GM12878 (cell line): Measurements from ENCODE around the gene KRTAP4-6. TPM values are rescaled to one million over a fixed set of nuclear protein-coding genes. Genes with fewer than 3 reads are reported as not detected.
"Not testable (repeated sequence)": the region's sequence is repeated elsewhere in the genome, so short reads cannot be mapped to it uniquely, and the experiment has no call there.

Experiments
- ATAC-seq: fragments of 200-7000 bp; cut with Tn5 transposase; 3 replicates; pipeline ENCODE4 v1.9.1; 2020; ENCODE audit warnings: mild to moderate bottlenecking, moderate library complexity
- BruUV-seq: library from RNA; stranded (reverse); fragments of 400-500 nt; replicated peaks from 2 replicates; lab custom pipeline; 2021; lab: Mats Ljungman, UMichigan
- CTCF ChIA-PET: fragments of 300-600 bp; sonication (Branson Sonifier 250); formaldehyde crosslinking; extraction: SDS; loops from one replicate; lab custom pipeline; 2021; ENCODE audit warnings: inconsistent platforms; lab: Yijun Ruan, JAX
- POLR2A ChIA-PET: fragments of 350-600 bp; formaldehyde crosslinking; extraction: SDS; loops from one replicate; lab custom pipeline; 2021; ENCODE audit warnings: inconsistent platforms; lab: Charles Lee
- RAD21 ChIA-PET: fragments of 300-600 bp; sonication (Branson Sonifier 250); formaldehyde crosslinking; loops from one replicate; lab custom pipeline; 2023; ENCODE audit warnings: antibody characterized with exemption; ENCODE audit not compliant: unreplicated experiment; lab: Charles Lee
- SMC1A ChIA-PET: fragments of 300-600 bp; sonication (Branson Sonifier 250); formaldehyde crosslinking; loops from one replicate; lab custom pipeline; 2023; ENCODE audit not compliant: unreplicated experiment, uncharacterized antibody; lab: Charles Lee
- DNase-seq: peaks from one replicate; pipeline ENCODE4 v3.0.0-alpha.2; 2011; ENCODE audit warnings: low read depth, low spot score
- FAIRE-seq: peaks from 3 replicates; lab custom pipeline; 2011; peaks lifted over from hg19 to GRCh38; lab: Jason Lieb, UNC
- H2AFZ ChIP-seq: 2 replicates; pipeline ENCODE4 v1.6.0; 2011; ENCODE audit warnings: low read depth, low read length, control low read depth; ENCODE audit not compliant: control insufficient read depth
- H3K27ac ChIP-seq: 2 replicates; pipeline ENCODE4 v1.5.1; 2011; ENCODE audit warnings: control low read depth; ENCODE audit not compliant: control insufficient read depth, insufficient read depth
- H3K27me3 ChIP-seq, 2 experiments: replicated peaks in 1 of 2; 2 replicates each; pipeline versions ENCODE4 v1.6.0 to v1.6.1; 2011; ENCODE audit warnings: low read length in 1 of 2; ENCODE audit not compliant: control insufficient read depth in 2 of 2, insufficient read depth in 2 of 2
- H3K36me3 ChIP-seq, 2 experiments: 2 replicates each; pipeline ENCODE4 v1.5.1; 2011; ENCODE audit warnings: low read length in 1 of 2; ENCODE audit not compliant: control insufficient read depth in 2 of 2, insufficient read depth in 2 of 2
- H3K4me1 ChIP-seq: 2 replicates; pipeline ENCODE4 v1.6.1; 2011; ENCODE audit warnings: mild to moderate bottlenecking, low read length, moderate library complexity, mixed read lengths; ENCODE audit not compliant: control insufficient read depth, insufficient read depth
- H3K4me2 ChIP-seq: 2 replicates; pipeline ENCODE4 v1.6.0; 2011; ENCODE audit warnings: control low read depth; ENCODE audit not compliant: control insufficient read depth, insufficient read depth
- H3K4me3 ChIP-seq: fragments of 200-600 bp; sonication (generic); 2 replicates; pipeline ENCODE4 v1.5.1; 2016
- H3K79me2 ChIP-seq: 2 replicates; pipeline ENCODE4 v1.6.0; 2011; ENCODE audit warnings: low read length; ENCODE audit not compliant: control insufficient read depth, insufficient read depth
- H3K9ac ChIP-seq: 2 replicates; pipeline ENCODE4 v1.8.0; 2011; ENCODE audit warnings: low read length, control low read depth, mixed read lengths; ENCODE audit not compliant: control insufficient read depth, insufficient read depth
- H3K9me3 ChIP-seq: replicated peaks from 3 replicates; pipeline ENCODE4 v1.5.1; 2011; ENCODE audit warnings: mild to moderate bottlenecking, low read length; ENCODE audit not compliant: control insufficient read depth, insufficient read depth
- H4K20me1 ChIP-seq: 2 replicates; pipeline ENCODE4 v1.6.0; 2011; ENCODE audit not compliant: control insufficient read depth, insufficient read depth
- CBX3 ChIP-seq: fragments of 200-600 bp; sonication (generic); IDR thresholded peaks from 2 replicates; pipeline ENCODE4 v1.6.1; 2016; ENCODE audit warnings: low read depth, borderline replicate concordance
- MXI1 ChIP-seq: fragments of 150-350 bp; IDR thresholded peaks from 2 replicates; pipeline ENCODE4 v1.6.1; 2011; ENCODE audit warnings: low read depth, mild to moderate bottlenecking, inconsistent platforms, low read length, improper control_type of control experiment
- POLR2A ChIP-seq: IDR thresholded peaks from 2 replicates; pipeline ENCODE4 v1.6.1; 2011; ENCODE audit warnings: low read depth, mild to moderate bottlenecking, low read length
- SMAD1 ChIP-seq: fragments of 450-650 bp; IDR thresholded peaks from 2 replicates; pipeline ENCODE4 v1.6.1; 2018; ENCODE audit warnings: mild to moderate bottlenecking, low read depth; ENCODE audit not compliant: partially characterized antibody
- STAT1 ChIP-seq: fragments of 450-650 bp; conservative IDR thresholded peaks from 2 replicates; pipeline ENCODE4 v1.6.1; 2014; ENCODE audit warnings: antibody characterized with exemption, mild to moderate bottlenecking
- WGBS: methylation state at CpG from one replicate; pipeline ENCODE4 v1.1.6; 2016; ENCODE audit warnings: low lambda C conversion rate; ENCODE audit not compliant: insufficient replicate concordance, insufficient coverage; ENCODE audit errors: missing lambda C conversion rate; 5-methylcytosine and 5-hydroxymethylcytosine counted together
- in situ Hi-C: fragments of 300-500 bp; cut with MboI; formaldehyde crosslinking; loops from 9 replicates; pipeline ENCODE4 v1.14.3; 2018; ENCODE audit warnings: mixed read lengths
- intact Hi-C: fragments of 100-400 bp; cut with micrococcal nuclease; formaldehyde crosslinking; loops from one replicate; pipeline ENCODE4 v1.14.2; 2022; ENCODE audit not compliant: unreplicated experiment
- polyA plus RNA-seq, 11 experiments: library from polyadenylated mRNA; depleted of rRNA in 4 of 11; unstranded in 6 of 11; stranded (reverse) in 5 of 11; fragments of >200 nt; fragmentation: Nextera tagmentation in 4 of 11; fragmentation: Illumina TruSeq in 1 of 11; extraction: Ambion mirVana in 4 of 11; extraction: Trizol in 1 of 11; gene quantifications; 1 replicate in 1 of 11; 2 replicates in 10 of 11; pipeline versions ENCODE4 v1.2.1 to v1.2.3, GENCODE V29; 2011 to 2016; ENCODE audit warnings: inconsistent platforms in 2 of 11, missing spikeins in 2 of 11, low read depth in 1 of 11
- total RNA-seq, 4 experiments: library from RNA; depleted of rRNA in 3 of 4; stranded (reverse); fragments of >200 nt in 3 of 4; fragmentation: Illumina TruSeq in 1 of 4; extraction: Trizol in 1 of 4; gene quantifications; 2 replicates each; pipeline versions ENCODE4 v1.2.1 to v1.2.3, GENCODE V29; 2013 to 2021
- TF ChIP-seq, protein P1 (sequence below): IDR thresholded peaks from 2 replicates; pipeline ENCODE4 v1.6.1; 2011; ENCODE audit warnings: low read depth, mild to moderate bottlenecking, low read length, moderate library complexity, borderline replicate concordance; ENCODE audit errors: extremely low read depth
- TF ChIP-seq, protein P2 (sequence below): fragments of 150-350 bp; IDR thresholded peaks from 2 replicates; pipeline ENCODE4 v1.6.1; 2014; ENCODE audit warnings: mild to moderate bottlenecking, low read depth, low read length

Gene KRTAP4-6
- total and polyA plus RNA-seq, 10 of the 15 experiments (the other 5 are each of a cell fraction or from before 2014, with no cell fraction given): not detected

DNA sequence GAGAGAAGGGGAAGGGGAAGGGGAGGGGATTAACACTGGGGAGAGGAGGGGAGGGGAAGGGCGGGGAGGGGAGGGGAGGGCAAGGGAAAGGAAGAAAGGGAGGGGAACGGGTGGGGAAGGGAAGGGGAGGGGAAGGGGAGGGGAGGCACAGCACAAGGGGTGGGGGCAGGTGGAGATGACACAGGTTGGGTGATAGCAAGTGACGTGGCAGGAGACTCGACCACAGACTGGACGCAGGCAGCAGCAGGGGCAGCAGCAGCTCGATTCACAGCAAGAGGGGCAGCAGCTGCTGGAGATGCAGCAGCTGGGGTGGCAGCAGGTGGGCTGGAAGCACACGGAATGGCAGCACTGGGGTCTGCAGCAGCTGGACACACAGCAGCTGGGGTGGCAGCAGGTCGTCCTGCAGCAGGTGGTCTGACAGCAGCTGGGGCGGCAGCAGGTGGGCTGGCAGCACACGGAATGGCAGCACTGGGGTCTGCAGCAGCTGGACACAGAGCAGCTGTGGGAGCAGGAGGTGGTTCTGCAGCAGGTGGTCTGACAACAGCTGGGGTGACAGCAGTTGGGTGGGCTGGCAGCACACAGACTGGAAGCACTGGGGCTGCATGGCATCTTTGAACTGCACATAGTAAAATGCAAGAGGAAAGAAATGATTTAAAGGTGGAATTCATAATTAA is 38.6 kb downstream of the KRTAP4-6 start, which contains the start of gene KRTAP4-16:
Gene KRTAP4-16 (minus strand): TSS at position 624 of the 674 bp plus-strand sequence. CDS start 0 bp downstream, at position 624.
- Histone ChIP-seq H3K4me2 (no peak within 1 kb of the TSS), H3K27me3 (no peaks in the 10 kb centered on the region; a peak in 2 of 4 replicates), H3K4me1 (no peaks in the 10 kb centered on the region), H3K79me2 (no peaks in the 10 kb centered on the region), H3K36me3 (no peaks in the 10 kb centered on the region), H3K27ac (no peak within 1 kb of the TSS), H2AFZ (no peak within 1 kb of the TSS), H3K9ac (no peak within 1 kb of the TSS), H3K9me3 (no peaks in the 10 kb centered on the region), H3K4me3 (no peak within 1 kb of the TSS), H4K20me1 (no peaks in the 10 kb centered on the region)
- ChIA-PET RAD21 (no interaction called here), POLR2A (no interaction called here), CTCF (no interaction called here), SMC1A (no interaction called here)
- no peak for ATAC-seq
- no TSS peak for BruUV-seq
- intact Hi-C loops (no loop called here), in situ Hi-C loops (no loop called here)
- no peak for FAIRE-seq
- 20% methylated on average over 8 of the region's 10 CpGs for WGBS
- TF ChIP-seq, protein P1, sequence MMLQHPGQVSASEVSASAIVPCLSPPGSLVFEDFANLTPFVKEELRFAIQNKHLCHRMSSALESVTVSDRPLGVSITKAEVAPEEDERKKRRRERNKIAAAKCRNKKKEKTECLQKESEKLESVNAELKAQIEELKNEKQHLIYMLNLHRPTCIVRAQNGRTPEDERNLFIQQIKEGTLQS: no peak
- TF ChIP-seq STAT1: no peak
- no peak for TF ChIP-seq POLR2A
- TF ChIP-seq SMAD1: no peak
- TF ChIP-seq, protein P2, sequence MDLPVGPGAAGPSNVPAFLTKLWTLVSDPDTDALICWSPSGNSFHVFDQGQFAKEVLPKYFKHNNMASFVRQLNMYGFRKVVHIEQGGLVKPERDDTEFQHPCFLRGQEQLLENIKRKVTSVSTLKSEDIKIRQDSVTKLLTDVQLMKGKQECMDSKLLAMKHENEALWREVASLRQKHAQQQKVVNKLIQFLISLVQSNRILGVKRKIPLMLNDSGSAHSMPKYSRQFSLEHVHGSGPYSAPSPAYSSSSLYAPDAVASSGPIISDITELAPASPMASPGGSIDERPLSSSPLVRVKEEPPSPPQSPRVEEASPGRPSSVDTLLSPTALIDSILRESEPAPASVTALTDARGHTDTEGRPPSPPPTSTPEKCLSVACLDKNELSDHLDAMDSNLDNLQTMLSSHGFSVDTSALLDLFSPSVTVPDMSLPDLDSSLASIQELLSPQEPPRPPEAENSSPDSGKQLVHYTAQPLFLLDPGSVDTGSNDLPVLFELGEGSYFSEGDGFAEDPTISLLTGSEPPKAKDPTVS: no peak
- TF ChIP-seq CBX3: no peak
- no peak for TF ChIP-seq MXI1
- DNase-seq: no peak

DNA sequence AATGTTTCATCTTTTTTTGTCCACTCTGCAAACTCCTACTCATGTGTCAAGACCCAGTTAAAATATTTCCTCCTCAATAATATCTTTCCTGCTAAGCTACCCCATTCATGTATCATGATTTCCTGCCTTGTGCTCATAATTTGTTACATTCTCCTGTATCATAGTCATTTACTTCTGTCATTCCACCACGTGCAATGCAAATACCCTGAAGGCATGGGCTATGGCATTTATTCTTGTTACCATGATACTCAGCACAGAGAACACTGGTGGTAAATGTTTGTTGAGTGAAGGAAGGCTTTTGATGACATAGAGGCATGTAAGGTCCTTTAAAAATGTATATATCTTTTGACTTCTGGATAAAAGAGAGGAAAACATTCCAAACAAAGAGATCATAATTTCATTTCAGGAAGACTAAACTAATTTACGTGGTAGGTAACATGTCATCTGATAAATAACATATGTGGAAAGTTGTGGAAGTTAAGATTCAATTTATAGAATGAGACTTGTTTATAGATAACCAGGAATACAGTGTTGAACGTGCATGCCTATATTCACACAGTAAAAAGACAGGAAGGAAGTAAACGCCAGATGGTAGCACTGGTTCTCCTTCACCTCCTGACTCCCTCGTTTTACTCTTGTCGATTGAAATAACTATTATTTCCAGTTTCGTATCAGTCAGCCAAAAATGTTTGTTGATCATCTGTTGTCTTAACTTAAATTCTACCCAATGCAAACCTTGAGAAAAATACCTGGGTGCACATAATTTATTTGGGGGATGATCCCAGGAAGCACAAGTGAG is 40.5 kb downstream of the KRTAP4-6 start:
- WGBS: 0% methylated on average over 7 of the region's 7 CpGs
- CTCF ChIA-PET, H3K4me2 ChIP-seq: not testable (repeated sequence)

More for the DNA sequence above, 40.5 kb downstream of the KRTAP4-6 start:
- H3K4me3 ChIP-seq, FAIRE-seq, H3K9me3 ChIP-seq, H3K4me1 ChIP-seq, H3K79me2 ChIP-seq, H4K20me1 ChIP-seq, H2AFZ ChIP-seq, H3K27ac ChIP-seq, DNase-seq, BruUV-seq, SMC1A ChIA-PET, in situ Hi-C loops, H3K27me3 ChIP-seq, POLR2A ChIA-PET, H3K36me3 ChIP-seq, intact Hi-C loops, H3K9ac ChIP-seq, ATAC-seq, RAD21 ChIA-PET: not testable (repeated sequence)
